Panc1 (cell line): ENCODE measurements around the gene PECR. TPM values are rescaled to one million over a fixed set of nuclear protein-coding genes. Genes with fewer than 3 reads are reported as not detected.

ENCODE experiments used
- ATAC-seq: fragments of 200-7000 bp; cut with Tn5 transposase; 2 replicates; pipeline ENCODE4 v1.9.1; 2020; ENCODE audit warnings: mild to moderate bottlenecking, moderate library complexity
- BruUV-seq: library from RNA; stranded (reverse); fragments of 400-500 nt; replicated peaks from 2 replicates; lab custom pipeline; 2021; lab: Mats Ljungman, UMichigan
- CTCF ChIA-PET: fragments of 300-600 bp; sonication (Branson Sonifier 250); formaldehyde crosslinking; loops from one replicate; lab custom pipeline; 2022; ENCODE audit warnings: antibody characterized with exemption; lab: Charles Lee
- POLR2A ChIA-PET: fragments of 300-600 bp; sonication (Branson Sonifier 250); formaldehyde crosslinking; loops from one replicate; lab custom pipeline; 2022; ENCODE audit warnings: antibody characterized with exemption; lab: Charles Lee
- DNase-seq: peaks from one replicate; pipeline ENCODE4 v3.0.0-alpha.2; 2010; ENCODE audit warnings: low read depth, low spot score
- H3K27ac ChIP-seq: 2 replicates; pipeline ENCODE4 v1.5.1; 2011; ENCODE audit warnings: mild to moderate bottlenecking, low read length, inconsistent platforms
- H3K27me3 ChIP-seq: fragments of 200-500 bp; sonication (Bioruptor generic); 2 replicates; pipeline ENCODE4 v1.6.0; 2014; ENCODE audit warnings: low read length, inconsistent platforms; ENCODE audit not compliant: control insufficient read depth, insufficient read depth
- H3K36me3 ChIP-seq: fragments of 200-500 bp; sonication (Bioruptor generic); 2 replicates; pipeline ENCODE4 v1.5.1; 2014; ENCODE audit warnings: inconsistent platforms, mild to moderate bottlenecking, low read length, moderate library complexity; ENCODE audit not compliant: control insufficient read depth, insufficient read depth
- H3K4me1 ChIP-seq: 2 replicates; pipeline ENCODE4 v1.5.1; 2011; ENCODE audit warnings: inconsistent platforms, mild to moderate bottlenecking, low read length, moderate library complexity; ENCODE audit not compliant: control insufficient read depth, insufficient read depth
- H3K4me3 ChIP-seq, 2 experiments: 2 replicates each; pipeline ENCODE4 v1.5.1; 2011 to 2012; ENCODE audit warnings: low read depth in 2 of 2, low read length in 2 of 2, mild to moderate bottlenecking in 2 of 2, inconsistent platforms in 1 of 2, moderate library complexity in 1 of 2
- H3K9me3 ChIP-seq: fragments of 200-500 bp; sonication (Bioruptor generic); 2 replicates; pipeline ENCODE4 v1.5.1; 2014; ENCODE audit warnings: low read depth, mild to moderate bottlenecking, inconsistent platforms, low read length, moderate library complexity; ENCODE audit not compliant: control insufficient read depth, insufficient read depth
- POLR2AphosphoS5 ChIP-seq: IDR thresholded peaks from 2 replicates; pipeline ENCODE4 v1.6.1; 2012; ENCODE audit warnings: mild to moderate bottlenecking, low read depth, low read length, moderate library complexity
- SIN3A ChIP-seq: IDR thresholded peaks from 2 replicates; pipeline ENCODE4 v1.6.1; 2012; ENCODE audit warnings: low read depth, mild to moderate bottlenecking, low read length, moderate library complexity, borderline replicate concordance; ENCODE audit not compliant: insufficient read depth
- TCF7L2 ChIP-seq: IDR thresholded peaks from 2 replicates; pipeline ENCODE4 v1.6.1; 2011; ENCODE audit warnings: mild to moderate bottlenecking, low read depth, low read length, inconsistent platforms
- in situ Hi-C: cut with HindIII; loops from 2 replicates; pipeline ENCODE4 v1.10.0; 2016; ENCODE audit warnings: low sequenced_read_pairs, low pct_unique_long_range_greater_than_20kb
- intact Hi-C: fragments of 100-400 bp; cut with micrococcal nuclease; formaldehyde crosslinking; loops from one replicate; pipeline ENCODE4 v1.10.0; 2022; ENCODE audit not compliant: unreplicated experiment
- total RNA-seq: library from RNA; stranded (reverse); gene quantifications from one replicate; pipeline ENCODE4 v1.2.1, GENCODE V29; 2021; ENCODE audit not compliant: unreplicated experiment
- TF ChIP-seq, protein P1 (sequence below), 2 experiments: IDR thresholded peaks; 2 replicates each; pipeline ENCODE4 v1.6.1; 2011 to 2012; ENCODE audit warnings: low read depth in 2 of 2, control low read depth in 1 of 2, low read length in 1 of 2, mild to moderate bottlenecking in 1 of 2, moderate library complexity in 1 of 2; ENCODE audit not compliant: insufficient read depth in 1 of 2
- TF ChIP-seq, protein P2 (sequence below): fragments of 450-650 bp; IDR thresholded peaks from 2 replicates; pipeline ENCODE4 v1.5.1; 2017; ENCODE audit warnings: mild to moderate bottlenecking

Gene PECR
- total RNA-seq, 1 experiment from 2014 or later = 16.5 TPM

DNA sequence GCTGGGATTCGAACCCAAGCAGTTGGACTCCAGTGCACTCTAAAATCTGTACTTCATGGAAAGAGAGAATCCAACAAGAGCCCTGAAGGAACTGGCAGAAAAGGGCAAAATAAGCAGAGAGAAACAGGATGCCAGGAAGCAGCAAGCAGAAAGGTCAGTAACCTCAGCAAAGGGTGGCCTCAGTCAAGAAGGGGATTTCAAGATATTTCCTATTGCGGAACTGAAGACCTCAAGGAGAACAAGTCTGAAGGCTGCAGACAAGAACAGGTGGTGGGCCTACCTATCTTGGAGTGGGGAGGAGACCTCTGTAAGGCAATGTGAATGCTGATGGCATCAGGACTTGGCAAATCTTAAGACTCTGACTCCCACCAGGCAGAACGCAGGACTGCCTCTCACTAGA, 48.2 kb downstream of the PECR start:
- Histone ChIP-seq H3K36me3 (no peaks in the 10 kb centered on the region), H3K27ac (no peak overlapping the region), H3K4me3 (no peak overlapping the region), H3K27me3 (no peaks in the 10 kb centered on the region), H3K9me3 (no peaks in the 10 kb centered on the region), H3K4me1 (no peaks in the 10 kb centered on the region)
- TF ChIP-seq, protein P1, sequence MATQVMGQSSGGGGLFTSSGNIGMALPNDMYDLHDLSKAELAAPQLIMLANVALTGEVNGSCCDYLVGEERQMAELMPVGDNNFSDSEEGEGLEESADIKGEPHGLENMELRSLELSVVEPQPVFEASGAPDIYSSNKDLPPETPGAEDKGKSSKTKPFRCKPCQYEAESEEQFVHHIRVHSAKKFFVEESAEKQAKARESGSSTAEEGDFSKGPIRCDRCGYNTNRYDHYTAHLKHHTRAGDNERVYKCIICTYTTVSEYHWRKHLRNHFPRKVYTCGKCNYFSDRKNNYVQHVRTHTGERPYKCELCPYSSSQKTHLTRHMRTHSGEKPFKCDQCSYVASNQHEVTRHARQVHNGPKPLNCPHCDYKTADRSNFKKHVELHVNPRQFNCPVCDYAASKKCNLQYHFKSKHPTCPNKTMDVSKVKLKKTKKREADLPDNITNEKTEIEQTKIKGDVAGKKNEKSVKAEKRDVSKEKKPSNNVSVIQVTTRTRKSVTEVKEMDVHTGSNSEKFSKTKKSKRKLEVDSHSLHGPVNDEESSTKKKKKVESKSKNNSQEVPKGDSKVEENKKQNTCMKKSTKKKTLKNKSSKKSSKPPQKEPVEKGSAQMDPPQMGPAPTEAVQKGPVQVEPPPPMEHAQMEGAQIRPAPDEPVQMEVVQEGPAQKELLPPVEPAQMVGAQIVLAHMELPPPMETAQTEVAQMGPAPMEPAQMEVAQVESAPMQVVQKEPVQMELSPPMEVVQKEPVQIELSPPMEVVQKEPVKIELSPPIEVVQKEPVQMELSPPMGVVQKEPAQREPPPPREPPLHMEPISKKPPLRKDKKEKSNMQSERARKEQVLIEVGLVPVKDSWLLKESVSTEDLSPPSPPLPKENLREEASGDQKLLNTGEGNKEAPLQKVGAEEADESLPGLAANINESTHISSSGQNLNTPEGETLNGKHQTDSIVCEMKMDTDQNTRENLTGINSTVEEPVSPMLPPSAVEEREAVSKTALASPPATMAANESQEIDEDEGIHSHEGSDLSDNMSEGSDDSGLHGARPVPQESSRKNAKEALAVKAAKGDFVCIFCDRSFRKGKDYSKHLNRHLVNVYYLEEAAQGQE (IDR thresholded peaks at IDR 0.05; ENCODE audit: insufficient read depth in 1 of 2, low read depth in 2 of 2, low read length in 1 of 2) = no peak
- TF ChIP-seq, protein P2, sequence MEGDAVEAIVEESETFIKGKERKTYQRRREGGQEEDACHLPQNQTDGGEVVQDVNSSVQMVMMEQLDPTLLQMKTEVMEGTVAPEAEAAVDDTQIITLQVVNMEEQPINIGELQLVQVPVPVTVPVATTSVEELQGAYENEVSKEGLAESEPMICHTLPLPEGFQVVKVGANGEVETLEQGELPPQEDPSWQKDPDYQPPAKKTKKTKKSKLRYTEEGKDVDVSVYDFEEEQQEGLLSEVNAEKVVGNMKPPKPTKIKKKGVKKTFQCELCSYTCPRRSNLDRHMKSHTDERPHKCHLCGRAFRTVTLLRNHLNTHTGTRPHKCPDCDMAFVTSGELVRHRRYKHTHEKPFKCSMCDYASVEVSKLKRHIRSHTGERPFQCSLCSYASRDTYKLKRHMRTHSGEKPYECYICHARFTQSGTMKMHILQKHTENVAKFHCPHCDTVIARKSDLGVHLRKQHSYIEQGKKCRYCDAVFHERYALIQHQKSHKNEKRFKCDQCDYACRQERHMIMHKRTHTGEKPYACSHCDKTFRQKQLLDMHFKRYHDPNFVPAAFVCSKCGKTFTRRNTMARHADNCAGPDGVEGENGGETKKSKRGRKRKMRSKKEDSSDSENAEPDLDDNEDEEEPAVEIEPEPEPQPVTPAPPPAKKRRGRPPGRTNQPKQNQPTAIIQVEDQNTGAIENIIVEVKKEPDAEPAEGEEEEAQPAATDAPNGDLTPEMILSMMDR = no peak
- no peak for TF ChIP-seq POLR2AphosphoS5
- no peak for TF ChIP-seq SIN3A
- no peak for TF ChIP-seq TCF7L2
- ChIA-PET POLR2A (no interaction called here), CTCF (interaction anchor here (0.6 to 1.5 kb wide), 2 partner anchors 15 to 32 kb away, joined by 3 read pairs; no protein-coding TSS in a partner anchor)
- DNase-seq (no peak), ATAC-seq (no peak)
- in situ Hi-C loops = no loop called here
- intact Hi-C loops = no loop called here
- no TSS peak for BruUV-seq

DNA sequence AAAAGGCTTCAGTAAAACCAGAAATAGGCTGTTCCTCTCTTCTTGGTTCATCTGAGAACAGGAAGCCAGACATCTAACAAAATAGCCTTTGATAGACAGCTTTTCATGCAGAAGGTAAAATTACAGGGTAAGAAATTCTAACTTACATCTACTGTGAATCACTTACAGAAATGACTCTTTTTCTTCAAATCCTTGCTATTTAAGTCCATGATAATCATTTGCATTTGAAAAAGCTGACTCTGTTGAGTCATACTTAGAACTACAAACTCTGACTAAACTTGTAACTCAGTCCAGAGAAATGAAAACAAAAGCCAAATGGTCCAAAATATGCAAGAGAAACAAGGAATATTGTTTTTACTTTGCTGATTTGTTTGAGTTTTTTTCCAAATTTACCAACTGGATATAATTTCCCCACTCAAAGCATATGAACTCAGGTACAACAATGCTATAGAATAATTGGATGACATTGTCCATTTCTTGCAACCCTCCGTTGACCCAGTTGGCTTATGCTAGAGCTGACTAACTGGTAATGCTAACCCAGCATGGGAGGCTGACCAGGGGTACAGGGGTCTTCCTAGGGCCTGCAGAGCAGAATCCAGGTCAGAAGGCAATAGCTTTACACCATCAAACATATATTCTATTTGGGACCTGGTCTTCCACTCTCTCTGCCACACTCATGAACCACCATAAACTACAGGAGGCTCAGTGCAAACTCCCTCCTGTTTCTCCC, 49.5 kb downstream of the PECR start:
- in situ Hi-C loops (no loop called here), intact Hi-C loops (no loop called here)
- ChIA-PET CTCF (no interaction called here), POLR2A (no interaction called here)
- BruUV-seq = no TSS peak
- Histone ChIP-seq H3K9me3 (no peaks in the 10 kb centered on the region), H3K27ac (no peak overlapping the region), H3K36me3 (no peaks in the 10 kb centered on the region), H3K4me3 (no peak overlapping the region), H3K27me3 (no peaks in the 10 kb centered on the region), H3K4me1 (no peaks in the 10 kb centered on the region)
- no peak for TF ChIP-seq SIN3A
- no peak for TF ChIP-seq TCF7L2
- TF ChIP-seq POLR2AphosphoS5 = no peak
- TF ChIP-seq, protein P2 = no peak
- TF ChIP-seq, protein P1 (IDR thresholded peaks at IDR 0.05; ENCODE audit: insufficient read depth in 1 of 2, low read depth in 2 of 2, low read length in 1 of 2) = no peak
- DNase-seq (no peak), ATAC-seq (no peak)
